ENCODE results near the gene CD300C. TPM values are rescaled to one million over a fixed set of nuclear protein-coding genes. Genes with fewer than 3 reads are reported as not detected.
"Not testable (repeated sequence)": the region's sequence is repeated elsewhere in the genome, so short reads cannot be mapped to it uniquely, and the experiment has no call there.

The CD300C gene
- total RNA-seq, 2 donors from 2014 or later: 0.25 TPM; not detected in 1

- no peak for DNase-seq (ENCODE audit: low spot score in 2 of 2)
- Mint-ChIP-seq H3K36me3 (peaks cover 0 to 8% of the 10 kb centered on the region in 2 donors), H3K9me3 (peaks cover 0 to 6% of the 10 kb centered on the region in 2 donors), H3K27ac (no peak overlapping the region)
- ATAC-seq: no peak
Measured at GRCh38 chr17:74526681-74527080, 19.2 kb downstream of the CD300C start.

- Mint-ChIP-seq H3K36me3 (peaks cover 0 to 8% of the 10 kb centered on the region in 2 donors), H3K9me3 (peaks cover 0 to 8% of the 10 kb centered on the region in 2 donors), H3K27ac (no peak overlapping the region)
- no peak for ATAC-seq
- no peak for DNase-seq (ENCODE audit: low spot score in 2 of 2)
Measured at GRCh38 chr17:74525781-74526288, 20.1 kb downstream of the CD300C start.

GRCh38 chr17:74525465-74525725 is 20.5 kb downstream of the CD300C start:
- DNase-seq (ENCODE audit: low spot score in 2 of 2) (no peak), ATAC-seq (no peak)
- Mint-ChIP-seq H3K36me3 (peaks cover 0 to 8% of the 10 kb centered on the region in 2 donors), H3K27ac (no peak overlapping the region), H3K9me3 (peaks cover 0 to 10% of the 10 kb centered on the region in 2 donors)

GRCh38 chr17:74524653-74525464 is 21.1 kb downstream of the CD300C start:
- H3K9me3 Mint-ChIP-seq: peaks cover 0 to 10% of the 10 kb centered on the region in 2 donors
- no peak overlapping the region for H3K27ac Mint-ChIP-seq
- H3K36me3 Mint-ChIP-seq: peaks cover 0 to 8% of the 10 kb centered on the region in 2 donors
- ATAC-seq (no peak), DNase-seq (ENCODE audit: low spot score in 2 of 2) (no peak)

- ATAC-seq (no peak), DNase-seq (ENCODE audit: low spot score in 2 of 2) (no peak)
- no peak overlapping the region for H3K27ac Mint-ChIP-seq
- H3K36me3 Mint-ChIP-seq: peaks cover 0 to 14% of the 10 kb centered on the region in 2 donors
- H3K9me3 Mint-ChIP-seq: peaks cover 3 to 15% of the 10 kb centered on the region in 2 donors
Measured at GRCh38 chr17:74523308-74523707, 22.6 kb downstream of the CD300C start.

GRCh38 chr17:74522381-74523105 is 23.4 kb downstream of the CD300C start:
- Mint-ChIP-seq H3K9me3 (peaks cover 3 to 19% of the 10 kb centered on the region in 2 donors), H3K27ac (no peak overlapping the region), H3K36me3 (peaks cover 0 to 21% of the 10 kb centered on the region in 2 donors)
- no peak for DNase-seq (ENCODE audit: low spot score in 2 of 2)
- no peak for ATAC-seq

- peaks cover 3 to 19% of the 10 kb centered on the region in 2 donors for H3K9me3 Mint-ChIP-seq
- peak in 1 of 2 donors; percentile 54 for ATAC-seq
- no peak for DNase-seq (ENCODE audit: low spot score in 2 of 2)
- H3K36me3 Mint-ChIP-seq: peaks cover 0 to 21% of the 10 kb centered on the region in 2 donors
- H3K27ac Mint-ChIP-seq: no peak overlapping the region
Measured at GRCh38 chr17:74521701-74522201, 24.2 kb downstream of the CD300C start.

GRCh38 chr17:74520790-74521480 is 25.0 kb downstream of the CD300C start:
- Mint-ChIP-seq H3K36me3 (peaks cover 0 to 21% of the 10 kb centered on the region in 2 donors), H3K27ac (no peak overlapping the region), H3K9me3 (peaks cover 3 to 19% of the 10 kb centered on the region in 2 donors)
- ATAC-seq (no peak), DNase-seq (ENCODE audit: low spot score in 2 of 2) (no peak)

- no peak overlapping the region for H3K27ac Mint-ChIP-seq
- DNase-seq (ENCODE audit: low spot score in 2 of 2): no peak
- peak; percentile 32 to 73 for ATAC-seq
- peaks cover 0 to 21% of the 10 kb centered on the region in 2 donors for H3K36me3 Mint-ChIP-seq
- peaks cover 3 to 19% of the 10 kb centered on the region in 2 donors for H3K9me3 Mint-ChIP-seq
Measured at GRCh38 chr17:74520016-74520434, 25.9 kb downstream of the CD300C start.

- H3K27ac Mint-ChIP-seq: not testable (repeated sequence)
- H3K9me3 Mint-ChIP-seq: peaks cover 15 to 30% of the 10 kb centered on the region in 2 donors
Measured at GRCh38 chr17:74518413-74518981, 27.4 kb downstream of the CD300C start.

GRCh38 chr17:74516561-74517328 is 29.2 kb downstream of the CD300C start:
- H3K36me3 Mint-ChIP-seq: peaks cover 13 to 24% of the 10 kb centered on the region in 2 donors
- no peak for DNase-seq (ENCODE audit: low spot score in 2 of 2)

More at GRCh38 chr17:74518413-74518981, 27.4 kb downstream of the CD300C start:
- DNase-seq (ENCODE audit: low spot score in 2 of 2); ATAC-seq: not testable (repeated sequence)
- H3K36me3 Mint-ChIP-seq: peaks cover 13 to 30% of the 10 kb centered on the region in 2 donors

GRCh38 chr17:74515941-74516340 is 30.0 kb downstream of the CD300C start:
- DNase-seq (ENCODE audit: low spot score in 2 of 2): no peak
- no peak for ATAC-seq
- Mint-ChIP-seq H3K36me3 (peaks cover 13 to 24% of the 10 kb centered on the region in 2 donors), H3K27ac (no peak overlapping the region), H3K9me3 (peaks cover 15 to 23% of the 10 kb centered on the region in 2 donors)

More at GRCh38 chr17:74516561-74517328, 29.2 kb downstream of the CD300C start:
- no peak for ATAC-seq
- Mint-ChIP-seq H3K27ac (no peak overlapping the region), H3K9me3 (peaks cover 15 to 24% of the 10 kb centered on the region in 2 donors)

- Mint-ChIP-seq H3K36me3 (peaks cover 13 to 24% of the 10 kb centered on the region in 2 donors), H3K27ac (peak overlapping the region; percentile 90 to 100), H3K9me3 (peaks cover 15 to 20% of the 10 kb centered on the region in 2 donors)
- ATAC-seq (peak; percentile 13 to 67), DNase-seq (ENCODE audit: low spot score in 2 of 2) (peak in 1 of 2 donors; percentile 53)
Measured at GRCh38 chr17:74514632-74515334, 31.1 kb downstream of the CD300C start.

GRCh38 chr17:74513987-74514631 is 31.8 kb downstream of the CD300C start:
- peak overlapping the region; percentile 90 to 100 for H3K27ac Mint-ChIP-seq
- peak; percentile 9 to 53 for ATAC-seq
- H3K9me3 Mint-ChIP-seq: peaks cover 15 to 20% of the 10 kb centered on the region in 2 donors
- peaks cover 13 to 24% of the 10 kb centered on the region in 2 donors for H3K36me3 Mint-ChIP-seq
- DNase-seq (ENCODE audit: low spot score in 2 of 2): peak; percentile 42 to 60
